Frontal cortex (tissue), 4 donors: Measurements from ENCODE around the gene CPLX1. TPM values are rescaled to one million over a fixed set of nuclear protein-coding genes. Genes with fewer than 3 reads are reported as not detected.

Experiments
- DNase-seq, 2 donors: peaks; one replicate each; pipeline ENCODE4 v3.0.0; 2012; ENCODE audit warnings: low spot score in 2 of 2
- FAIRE-seq: peaks from 2 replicates; lab custom pipeline; 2012; peaks lifted over from hg19 to GRCh38; lab: Jason Lieb, UNC
- total RNA-seq: library from RNA; depleted of rRNA; stranded (reverse); fragments of >200 nt; gene quantifications from one replicate; pipeline ENCODE4 v1.2.3, GENCODE V29; 2014
- donor health status: control.
- donor health status: control.
- donor health status: control.

The CPLX1 gene
- total RNA-seq, 1 donor from 2014 or later, result 1.2 TPM

- FAIRE-seq (no peak), DNase-seq (no peak)
These were observed 8.6 kb upstream of the CPLX1 start for GRCh38 chr4:834368-835147.

GRCh38 chr4:833731-834367, 7.9 kb upstream of the CPLX1 start:
- DNase-seq (no peak), FAIRE-seq (no peak)

GRCh38 chr4:833156-833555, 7.2 kb upstream of the CPLX1 start:
- FAIRE-seq, result no peak
- DNase-seq, result no peak

GRCh38 chr4:832536-832935, 6.6 kb upstream of the CPLX1 start:
- FAIRE-seq, result no peak
- no peak for DNase-seq

GRCh38 chr4:832108-832507, 6.2 kb upstream of the CPLX1 start:
- DNase-seq (no peak), FAIRE-seq (no peak)

GRCh38 chr4:831483-831805, 5.5 kb upstream of the CPLX1 start:
- FAIRE-seq (no peak), DNase-seq (no peak)

- FAIRE-seq (no peak), DNase-seq (no peak)
These were observed 4.9 kb upstream of the CPLX1 start for GRCh38 chr4:830601-831482.

GRCh38 chr4:829761-830600, 4.1 kb upstream of the CPLX1 start:
- FAIRE-seq, result no peak

GRCh38 chr4:829291-829690, 3.4 kb upstream of the CPLX1 start:
- DNase-seq, result no peak
- no peak for FAIRE-seq

More at GRCh38 chr4:829761-830600, 4.1 kb upstream of the CPLX1 start:
- DNase-seq, result no peak

- DNase-seq (no peak), FAIRE-seq (no peak)
These were observed 2.8 kb upstream of the CPLX1 start for GRCh38 chr4:828641-829271.

GRCh38 chr4:827209-828081, 1.5 kb upstream of the CPLX1 start:
- FAIRE-seq, result no peak
- DNase-seq, result no peak

- DNase-seq (no peak), FAIRE-seq (no peak)
These were observed 729 bp upstream of the CPLX1 start for GRCh38 chr4:826508-827208.

- FAIRE-seq (no peak), DNase-seq (peak; percentile 81 to 82)
These were observed 612 bp downstream of the CPLX1 start for GRCh38 chr4:825063-825970.

- FAIRE-seq, result no peak
These were observed 1.4 kb downstream of the CPLX1 start for GRCh38 chr4:824461-825062.

GRCh38 chr4:823761-824460, 2.0 kb downstream of the CPLX1 start:
- FAIRE-seq, result no peak
- DNase-seq, result no peak

More at GRCh38 chr4:824461-825062, 1.4 kb downstream of the CPLX1 start:
- no peak for DNase-seq
